ENCODE results near the gene ZNF341. TPM values are rescaled to one million over a fixed set of nuclear protein-coding genes. Genes with fewer than 3 reads are reported as not detected.

The ZNF341 gene
- total RNA-seq, 1 donor: 1.1 TPM

DNA sequence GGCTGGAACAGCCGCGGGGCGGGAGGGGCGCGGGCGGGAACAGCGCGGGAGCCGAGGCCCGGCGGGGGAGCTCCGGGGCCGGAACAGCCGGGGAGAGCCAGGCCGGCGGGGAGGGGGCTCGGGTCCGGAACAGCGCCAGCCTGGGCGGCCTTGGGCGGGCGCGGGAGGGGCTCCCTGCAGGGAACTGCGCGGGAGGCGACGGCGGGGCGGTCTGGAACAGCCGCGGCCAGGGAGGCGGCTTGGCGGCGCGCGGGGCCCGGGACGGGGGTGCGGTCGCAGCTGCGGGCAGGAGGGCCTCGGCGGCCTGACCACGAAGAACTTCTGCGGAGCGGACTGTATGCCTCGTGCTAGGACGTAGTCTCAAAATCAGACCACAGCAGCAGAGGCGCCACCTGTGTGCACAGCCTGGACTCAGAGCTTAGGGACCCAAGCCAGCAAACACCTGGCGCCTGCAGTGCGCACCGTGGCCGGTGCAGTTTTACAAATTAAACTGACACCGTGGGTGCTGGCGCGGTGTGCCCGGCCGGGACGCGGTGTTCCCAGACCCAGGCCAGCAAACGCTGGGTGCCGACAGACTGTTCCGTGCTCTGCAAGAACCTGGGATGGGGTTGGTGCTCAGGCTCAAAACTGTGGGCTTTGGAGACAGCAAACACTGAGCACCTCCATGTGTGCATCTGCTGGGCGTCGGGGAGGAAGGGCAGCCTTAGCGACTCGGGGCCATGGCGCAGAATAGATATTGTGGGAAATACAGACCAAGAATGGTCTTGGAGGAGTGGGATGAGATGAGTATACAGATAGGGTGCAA lies 572 bp downstream of the ZNF341 start:
- Histone ChIP-seq H4K20me1 (ENCODE audit: insufficient read depth, low read length) (no peaks in the 10 kb centered on the region), H3K4me1 (ENCODE audit: insufficient read depth, low read length) (peaks cover 28% of the 10 kb centered on the region), H3K79me2 (ENCODE audit: insufficient read depth, low read length) (peaks cover 7% of the 10 kb centered on the region), H3K4me3 (ENCODE audit: insufficient read depth, low read length) (peak overlapping the region; percentile 79), H3K27me3 (ENCODE audit: insufficient read depth, low read length) (no peaks in the 10 kb centered on the region), H3K9me3 (ENCODE audit: low read depth, low read length) (peaks cover 2% of the 10 kb centered on the region), H3K4me2 (ENCODE audit: insufficient read depth, low read length) (peak overlapping the region; percentile 84), H3K36me3 (ENCODE audit: insufficient read depth, low read length) (no peaks in the 10 kb centered on the region), H3K27ac (ENCODE audit: low read depth, low read length) (peak overlapping the region; percentile 41), H2AFZ (ENCODE audit: low read length) (peak overlapping the region; percentile 90)
- no peak for DNase-seq (ENCODE audit: insufficient read length, low spot score, missing footprints)
- TF ChIP-seq CTCF (IDR thresholded peaks at IDR 0.05; ENCODE audit: extremely low read depth, low read depth, low read length): no peak

GRCh38 chr20:33733654-33734576 lies 2.1 kb downstream of the ZNF341 start:
- Histone ChIP-seq H3K27ac (ENCODE audit: low read depth, low read length) (peak overlapping the region; percentile 44), H3K27me3 (ENCODE audit: insufficient read depth, low read length) (no peaks in the 10 kb centered on the region), H3K9me3 (ENCODE audit: low read depth, low read length) (peaks cover 2% of the 10 kb centered on the region), H3K79me2 (ENCODE audit: insufficient read depth, low read length) (peaks cover 7% of the 10 kb centered on the region), H3K4me1 (ENCODE audit: insufficient read depth, low read length) (peaks cover 28% of the 10 kb centered on the region), H3K4me2 (ENCODE audit: insufficient read depth, low read length) (peak overlapping the region; percentile 68), H3K4me3 (ENCODE audit: insufficient read depth, low read length) (peak overlapping the region; percentile 6), H3K36me3 (ENCODE audit: insufficient read depth, low read length) (no peaks in the 10 kb centered on the region), H4K20me1 (ENCODE audit: insufficient read depth, low read length) (no peaks in the 10 kb centered on the region), H2AFZ (ENCODE audit: low read length) (peak overlapping the region; percentile 20)
- TF ChIP-seq CTCF (IDR thresholded peaks at IDR 0.05; ENCODE audit: extremely low read depth, low read depth, low read length): no peak
- peak; percentile 88 for DNase-seq (ENCODE audit: insufficient read length, low spot score, missing footprints)

DNA sequence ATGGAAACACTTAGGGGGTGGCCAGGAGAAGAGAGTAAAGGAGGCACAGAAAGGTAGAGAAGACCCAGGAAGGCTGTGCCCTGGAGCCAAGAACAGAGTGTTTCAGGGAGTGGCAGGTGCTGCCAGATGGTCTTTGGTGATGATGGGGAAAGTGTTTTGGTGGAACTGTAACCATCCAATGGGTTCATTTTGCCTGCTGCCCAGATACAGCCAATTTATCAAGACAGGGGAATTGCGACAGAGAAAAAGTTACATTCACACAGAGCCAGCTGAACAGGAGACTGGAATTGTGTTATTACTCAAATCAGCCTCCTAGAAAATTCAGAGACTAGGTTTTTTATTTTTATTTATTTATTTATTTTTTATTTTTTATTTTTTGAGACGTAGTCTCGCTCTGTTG lies 5.2 kb downstream of the ZNF341 start:
- no peak overlapping the region for H3K4me2 ChIP-seq (ENCODE audit: insufficient read depth, low read length)
- H4K20me1 ChIP-seq (ENCODE audit: insufficient read depth, low read length): no peaks in the 10 kb centered on the region
- peaks cover 2% of the 10 kb centered on the region for H3K9me3 ChIP-seq (ENCODE audit: low read depth, low read length)
- H3K79me2 ChIP-seq (ENCODE audit: insufficient read depth, low read length): peaks cover 10% of the 10 kb centered on the region
- H3K4me3 ChIP-seq (ENCODE audit: insufficient read depth, low read length): no peak overlapping the region
- no peak overlapping the region for H2AFZ ChIP-seq (ENCODE audit: low read length)
- no peak for TF ChIP-seq CTCF (IDR thresholded peaks at IDR 0.05; ENCODE audit: extremely low read depth, low read depth, low read length)
- H3K36me3 ChIP-seq (ENCODE audit: insufficient read depth, low read length): no peaks in the 10 kb centered on the region
- H3K4me1 ChIP-seq (ENCODE audit: insufficient read depth, low read length): peaks cover 22% of the 10 kb centered on the region
- no peak overlapping the region for H3K27ac ChIP-seq (ENCODE audit: low read depth, low read length)
- DNase-seq (ENCODE audit: insufficient read length, low spot score, missing footprints): no peak
- no peaks in the 10 kb centered on the region for H3K27me3 ChIP-seq (ENCODE audit: insufficient read depth, low read length)

GRCh38 chr20:33739493-33739892 lies 7.7 kb downstream of the ZNF341 start:
- Histone ChIP-seq H3K79me2 (ENCODE audit: insufficient read depth, low read length) (peaks cover 7% of the 10 kb centered on the region), H2AFZ (ENCODE audit: low read length) (no peak overlapping the region), H4K20me1 (ENCODE audit: insufficient read depth, low read length) (no peaks in the 10 kb centered on the region), H3K4me1 (ENCODE audit: insufficient read depth, low read length) (peaks cover 2% of the 10 kb centered on the region), H3K9me3 (ENCODE audit: low read depth, low read length) (peaks cover 2% of the 10 kb centered on the region), H3K27me3 (ENCODE audit: insufficient read depth, low read length) (no peaks in the 10 kb centered on the region), H3K4me3 (ENCODE audit: insufficient read depth, low read length) (no peak overlapping the region), H3K36me3 (ENCODE audit: insufficient read depth, low read length) (no peaks in the 10 kb centered on the region), H3K27ac (ENCODE audit: low read depth, low read length) (no peak overlapping the region), H3K4me2 (ENCODE audit: insufficient read depth, low read length) (no peak overlapping the region)
- DNase-seq (ENCODE audit: insufficient read length, low spot score, missing footprints): no peak
- TF ChIP-seq CTCF (IDR thresholded peaks at IDR 0.05; ENCODE audit: extremely low read depth, low read depth, low read length): no peak
